ENCODE measurements around the gene CRYZL1. TPM values are rescaled to one million over a fixed set of nuclear protein-coding genes. Genes with fewer than 3 reads are reported as not detected.

CRYZL1 gene
- total RNA-seq, 2 experiments from 2014 or later = 27.4 to 32.7 TPM

DNA sequence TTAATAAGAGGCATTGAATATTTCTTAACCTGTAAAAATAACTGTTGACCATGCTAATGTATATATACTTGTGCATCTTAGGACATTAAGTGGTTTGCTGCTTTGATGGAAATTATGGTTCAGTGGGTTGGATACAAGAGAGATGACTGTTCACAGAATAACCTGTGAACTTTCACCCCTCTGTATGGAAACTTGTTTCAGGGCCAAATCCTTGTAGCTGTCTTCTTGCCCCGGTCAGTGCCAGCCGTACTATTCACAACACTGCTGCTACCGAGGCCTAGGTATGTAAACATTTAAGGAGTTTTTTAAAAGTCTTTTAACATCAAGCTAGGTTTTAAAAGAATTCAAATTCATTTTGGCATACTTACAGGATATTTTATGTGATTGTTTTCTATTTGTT, 69.2 kb downstream of the CRYZL1 start:
- POLR2A ChIA-PET = interaction anchor here (0.7 kb wide), 1 partner anchor 63 kb away, joined by 6 read pairs; no protein-coding TSS in a partner anchor
- CTCF ChIA-PET = interaction anchor here (0.9 kb wide), 1 partner anchor 34 kb away, joined by 6 read pairs; no protein-coding TSS in a partner anchor

DNA sequence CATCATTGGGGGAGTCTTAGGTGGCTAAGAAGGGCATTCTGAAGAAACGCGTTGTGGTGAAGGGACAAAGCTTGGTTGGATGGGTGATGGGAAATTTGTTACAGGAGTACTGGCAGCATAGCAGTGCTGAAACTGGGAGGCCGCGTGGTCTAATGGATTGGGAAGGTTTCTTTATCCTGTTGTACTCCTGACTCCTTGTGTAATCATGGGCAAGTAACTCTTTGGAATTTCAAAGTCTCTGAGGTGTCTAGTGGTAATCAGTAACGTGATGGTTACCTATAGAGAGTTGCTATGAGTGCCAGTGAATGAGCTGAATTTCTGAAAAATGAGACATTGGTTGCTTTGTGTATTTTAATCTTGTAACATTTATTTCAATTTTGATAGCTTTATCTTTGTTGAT, 71.5 kb downstream of the CRYZL1 start:
- POLR2A ChIA-PET = no interaction called here
- CTCF ChIA-PET = no interaction called here

DNA sequence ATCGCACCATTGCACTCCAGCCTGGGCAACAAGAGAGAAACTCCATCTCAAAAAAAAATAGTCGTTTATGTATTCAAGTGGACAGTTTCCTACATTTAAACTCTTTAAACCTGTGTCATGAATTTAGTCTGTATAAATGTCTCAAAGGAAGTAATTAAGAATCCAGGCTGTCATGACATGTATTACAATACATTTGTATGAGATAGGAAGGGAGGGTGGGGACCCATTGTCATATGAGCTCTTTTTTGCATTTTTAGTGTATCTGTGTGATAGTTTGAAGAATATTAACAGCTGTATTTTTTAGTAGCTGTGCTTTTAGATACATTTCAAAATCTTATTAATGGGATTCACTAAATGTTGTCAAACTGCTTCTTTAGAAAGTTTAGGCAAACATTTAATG, 73.1 kb downstream of the CRYZL1 start:
- CTCF ChIA-PET = no interaction called here
- POLR2A ChIA-PET = interaction anchor here (0.6 kb wide), 1 partner anchor 797 kb away, joined by 4 read pairs; the partner anchor contains the start of gene PAXBP1

DNA sequence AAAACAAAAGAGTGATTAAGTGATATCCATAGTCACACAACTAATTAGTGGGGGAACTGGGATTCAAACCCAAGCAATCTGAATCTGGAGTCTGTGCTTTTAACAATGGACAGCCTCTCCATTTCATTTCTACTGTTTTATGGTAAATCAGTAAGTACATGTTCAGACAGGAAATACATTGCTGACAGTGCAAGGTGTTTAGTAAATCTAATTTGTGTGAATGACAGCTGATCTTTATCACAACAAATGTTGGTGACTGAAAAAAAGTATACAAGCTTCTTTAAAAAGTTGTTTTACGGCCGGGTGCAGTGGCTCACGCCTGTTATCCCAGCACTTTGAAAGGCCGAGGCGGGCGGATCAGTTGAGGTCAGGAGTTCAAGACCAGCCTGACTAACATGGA, 73.6 kb downstream of the CRYZL1 start:
- ChIA-PET POLR2A (interaction anchor here (0.5 to 0.6 kb wide), 2 partner anchors 10 to 797 kb away, joined by 3 to 4 read pairs; partner anchors contain the start of gene PAXBP1), CTCF (no interaction called here)

DNA sequence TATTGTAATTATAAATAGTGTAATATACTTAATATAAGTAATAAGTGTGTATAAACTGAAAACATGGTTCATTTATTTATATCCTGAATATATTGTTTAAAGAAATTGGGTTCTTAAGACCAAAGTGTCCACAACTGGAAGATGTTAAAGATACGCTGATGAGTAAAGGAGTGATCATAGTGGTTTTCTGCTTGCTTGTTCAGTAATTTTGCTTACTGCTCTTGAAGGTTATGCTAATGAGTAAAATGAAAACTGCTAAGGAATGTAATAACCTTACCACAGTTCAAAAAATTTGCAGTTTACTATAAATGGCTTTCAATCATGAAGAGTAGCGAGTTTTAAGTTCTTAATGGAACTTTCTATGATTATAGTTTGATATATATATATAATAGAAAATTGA, 75.0 kb downstream of the CRYZL1 start:
- CTCF ChIA-PET = no interaction called here
- POLR2A ChIA-PET = no interaction called here

DNA sequence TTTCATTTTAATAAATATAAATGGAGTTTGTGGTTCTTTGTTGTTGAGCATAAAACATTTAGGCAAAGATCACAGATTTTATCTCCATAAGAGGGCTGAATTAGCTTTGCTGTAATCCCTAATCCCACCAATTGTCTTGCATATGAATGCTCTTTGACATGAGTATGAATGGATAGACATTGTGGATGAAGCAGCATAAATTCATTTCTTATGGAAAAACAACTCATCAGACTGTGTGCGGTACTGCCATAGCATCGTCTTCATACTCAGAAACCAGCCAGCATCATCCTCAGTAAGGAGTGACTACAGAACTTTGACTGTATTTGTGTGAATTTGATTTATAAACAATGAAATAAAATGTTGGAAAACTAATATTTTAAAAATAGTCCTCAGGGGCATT, 79.2 kb downstream of the CRYZL1 start:
- ChIA-PET POLR2A (no interaction called here), CTCF (no interaction called here)

DNA sequence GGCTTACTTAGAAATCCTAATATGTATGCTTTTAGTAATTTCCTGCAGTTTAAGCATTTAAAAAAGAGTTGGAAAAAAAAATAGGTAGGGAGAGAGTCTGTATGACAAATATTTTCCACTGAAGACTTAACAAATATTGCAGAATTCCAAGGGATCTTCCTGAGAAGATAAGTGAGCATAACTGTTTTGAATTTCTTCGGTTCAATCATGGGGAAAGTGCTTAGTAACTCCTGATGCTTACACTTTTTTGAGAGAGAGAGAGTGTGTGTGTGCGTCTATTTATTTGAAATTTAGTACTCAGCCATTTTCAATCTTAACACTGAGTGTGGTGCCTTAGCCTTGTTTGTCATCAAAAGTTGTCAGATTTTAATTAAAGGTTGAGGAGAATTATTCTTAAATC, 80.2 kb downstream of the CRYZL1 start:
- POLR2A ChIA-PET = no interaction called here
- CTCF ChIA-PET = no interaction called here

DNA sequence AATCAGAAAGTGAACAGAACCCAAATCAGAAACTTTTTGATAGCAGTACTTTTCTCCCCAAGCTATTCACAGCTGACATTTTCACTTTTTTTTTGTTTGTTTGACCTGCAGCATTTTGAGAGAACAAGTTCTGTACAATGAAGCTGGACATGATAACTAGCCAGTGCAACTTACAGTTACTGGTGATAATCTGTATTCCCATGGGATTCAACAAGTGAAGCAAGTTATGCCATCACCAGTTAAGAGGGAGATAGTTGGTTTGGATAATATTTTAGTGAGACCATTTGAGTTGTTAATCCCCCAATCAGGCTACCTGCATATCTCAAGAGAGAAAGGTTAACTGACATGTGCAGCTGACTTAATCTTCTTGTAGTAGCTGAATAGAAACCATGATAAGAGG, 80.6 kb downstream of the CRYZL1 start:
- POLR2A ChIA-PET = no interaction called here
- CTCF ChIA-PET = no interaction called here

DNA sequence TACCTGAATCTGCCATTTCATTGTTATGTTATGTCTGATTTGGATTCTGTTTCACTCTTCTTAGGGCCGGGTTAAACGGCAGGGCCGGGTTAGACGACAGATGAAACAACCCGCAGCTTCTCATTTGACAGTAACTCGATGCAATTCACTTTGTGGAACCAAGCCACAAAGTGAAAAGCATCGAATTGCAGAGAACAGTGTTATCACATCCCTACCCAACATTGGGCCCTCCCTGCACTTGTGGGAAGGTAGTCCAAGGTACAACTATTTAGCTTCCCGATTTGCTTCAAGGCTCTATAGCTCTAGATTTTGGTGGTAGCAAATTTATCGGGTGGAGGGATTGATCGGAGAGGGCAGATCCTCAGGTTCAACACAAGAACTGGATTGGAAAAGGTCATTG, 81.7 kb downstream of the CRYZL1 start:
- CTCF ChIA-PET = no interaction called here
- POLR2A ChIA-PET = interaction anchor here (0.5 kb wide), 1 partner anchor 21 kb away, joined by 3 read pairs; no protein-coding TSS in a partner anchor

DNA sequence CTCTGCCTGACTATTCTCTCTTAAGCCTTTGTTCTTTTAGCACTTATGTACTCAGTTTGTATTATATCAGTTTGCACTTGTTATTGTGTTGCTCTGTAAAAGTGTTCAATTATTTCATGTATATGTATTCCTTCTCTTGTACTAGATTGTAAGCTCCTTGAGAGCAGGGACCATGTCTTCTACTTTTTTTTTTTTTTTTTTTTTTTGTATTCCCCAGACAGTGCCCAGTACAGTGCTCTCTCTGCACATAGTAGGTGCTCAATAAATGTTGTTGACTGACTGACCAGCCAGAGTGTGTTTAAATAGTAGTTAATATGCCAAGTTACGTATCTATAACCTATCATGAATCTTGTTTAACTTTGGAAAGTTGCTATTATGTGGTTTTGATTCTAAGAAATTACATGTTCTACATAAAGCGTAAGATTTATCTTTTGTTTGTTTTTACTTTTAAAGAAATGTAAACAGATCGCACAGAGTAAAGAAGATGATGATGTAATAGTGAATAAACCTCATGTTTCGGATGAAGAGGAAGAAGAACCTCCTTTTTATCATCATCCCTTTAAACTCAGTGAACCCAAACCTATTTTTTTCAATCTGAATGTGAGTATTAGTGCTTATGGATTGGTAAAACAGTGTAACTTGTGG, 82.6 kb downstream of the CRYZL1 start:
- ChIA-PET POLR2A (interaction anchor here (1.0 kb wide), 1 partner anchor 21 kb away, joined by 3 read pairs; no protein-coding TSS in a partner anchor), CTCF (interaction anchor here (1.8 kb wide), 1 partner anchor 17 kb away, joined by 7 read pairs; the partner anchor contains the start of genes GART and SON)

DNA sequence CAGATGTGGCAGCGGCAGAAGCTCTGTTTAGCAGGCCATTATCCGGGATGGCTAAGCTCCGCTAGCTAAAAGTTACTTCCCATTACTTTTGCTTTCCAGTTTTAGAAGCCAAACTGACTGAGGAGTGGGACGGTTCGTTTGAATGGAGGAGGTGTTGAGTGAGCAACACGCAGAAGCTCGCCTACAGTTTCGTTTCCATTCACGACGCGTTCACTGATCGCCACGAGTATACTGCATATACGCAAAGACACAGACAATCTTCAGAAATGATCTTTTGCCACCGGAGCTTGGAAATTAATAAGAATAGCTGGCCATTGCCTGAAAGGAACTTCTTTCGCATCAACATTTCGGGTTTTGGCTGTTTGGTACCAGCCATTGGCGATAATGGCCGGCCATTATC, 84.1 kb downstream of the CRYZL1 start:
- POLR2A ChIA-PET = interaction anchor here (1.0 kb wide), 1 partner anchor 22 kb away, joined by 4 read pairs; no protein-coding TSS in a partner anchor
- CTCF ChIA-PET = interaction anchor here (1.0 to 1.8 kb wide), 2 partner anchors 16 to 61 kb away, joined by 3 to 7 read pairs; partner anchors contain the start of genes GART and SON

DNA sequence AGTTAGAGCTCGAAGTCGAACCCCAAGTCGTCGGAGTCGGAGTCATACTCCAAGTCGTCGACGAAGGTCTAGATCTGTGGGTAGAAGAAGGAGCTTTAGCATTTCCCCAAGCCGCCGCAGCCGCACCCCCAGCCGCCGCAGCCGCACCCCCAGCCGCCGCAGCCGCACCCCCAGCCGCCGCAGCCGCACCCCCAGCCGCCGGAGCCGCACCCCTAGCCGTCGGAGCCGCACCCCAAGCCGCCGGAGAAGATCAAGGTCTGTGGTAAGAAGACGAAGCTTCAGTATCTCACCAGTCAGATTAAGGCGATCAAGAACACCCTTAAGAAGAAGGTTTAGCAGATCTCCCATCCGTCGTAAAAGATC, 86.6 kb downstream of the CRYZL1 start:
- ChIA-PET POLR2A (no interaction called here), CTCF (interaction anchor here (1.1 to 1.2 kb wide), 2 partner anchors 43 to 45 kb away, joined by 3 read pairs; no protein-coding TSS in a partner anchor)

DNA sequence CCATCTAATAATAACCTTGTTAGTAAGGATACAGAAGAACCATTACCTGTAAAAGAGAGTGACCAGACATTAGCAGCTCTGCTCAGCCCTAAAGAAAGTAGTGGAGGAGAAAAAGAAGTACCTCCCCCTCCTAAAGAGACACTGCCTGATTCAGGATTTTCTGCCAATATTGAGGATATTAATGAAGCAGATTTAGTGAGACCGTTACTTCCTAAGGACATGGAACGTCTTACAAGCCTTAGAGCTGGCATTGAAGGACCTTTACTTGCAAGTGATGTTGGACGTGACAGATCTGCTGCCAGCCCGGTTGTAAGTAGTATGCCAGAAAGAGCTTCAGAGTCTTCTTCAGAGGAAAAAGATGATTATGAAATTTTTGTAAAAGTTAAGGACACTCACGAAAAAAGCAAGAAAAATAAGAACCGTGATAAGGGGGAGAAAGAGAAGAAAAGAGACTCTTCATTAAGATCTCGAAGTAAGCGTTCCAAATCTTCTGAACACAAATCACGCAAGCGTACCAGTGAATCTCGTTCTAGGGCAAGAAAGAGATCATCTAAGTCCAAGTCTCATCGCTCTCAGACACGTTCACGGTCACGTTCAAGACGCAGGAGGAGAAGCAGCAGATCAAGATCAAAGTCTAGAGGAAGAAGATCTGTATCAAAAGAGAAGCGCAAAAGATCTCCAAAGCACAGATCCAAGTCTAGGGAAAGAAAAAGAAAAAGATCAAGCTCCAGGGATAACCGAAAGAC, 87.1 kb downstream of the CRYZL1 start:
- CTCF ChIA-PET = interaction anchor here (1.1 to 1.2 kb wide), 2 partner anchors 43 to 45 kb away, joined by 3 read pairs; no protein-coding TSS in a partner anchor
- POLR2A ChIA-PET = no interaction called here

DNA sequence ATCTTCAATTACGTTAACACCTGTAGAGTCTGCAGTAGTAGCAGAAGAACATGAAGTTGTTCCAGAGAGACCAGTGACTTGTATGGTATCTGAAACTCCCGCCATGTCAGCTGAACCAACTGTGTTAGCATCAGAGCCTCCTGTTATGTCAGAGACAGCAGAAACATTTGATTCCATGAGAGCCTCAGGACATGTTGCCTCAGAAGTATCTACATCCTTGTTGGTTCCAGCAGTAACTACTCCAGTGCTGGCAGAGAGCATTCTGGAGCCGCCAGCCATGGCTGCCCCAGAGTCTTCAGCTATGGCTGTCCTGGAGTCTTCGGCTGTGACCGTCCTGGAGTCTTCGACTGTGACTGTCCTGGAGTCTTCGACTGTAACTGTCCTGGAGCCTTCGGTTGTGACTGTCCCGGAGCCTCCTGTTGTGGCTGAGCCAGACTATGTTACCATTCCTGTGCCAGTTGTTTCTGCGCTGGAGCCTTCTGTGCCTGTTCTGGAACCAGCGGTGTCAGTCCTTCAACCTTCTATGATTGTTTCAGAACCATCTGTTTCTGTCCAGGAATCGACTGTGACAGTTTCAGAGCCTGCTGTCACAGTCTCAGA, 88.4 kb downstream of the CRYZL1 start:
- ChIA-PET CTCF (no interaction called here), POLR2A (no interaction called here)

DNA sequence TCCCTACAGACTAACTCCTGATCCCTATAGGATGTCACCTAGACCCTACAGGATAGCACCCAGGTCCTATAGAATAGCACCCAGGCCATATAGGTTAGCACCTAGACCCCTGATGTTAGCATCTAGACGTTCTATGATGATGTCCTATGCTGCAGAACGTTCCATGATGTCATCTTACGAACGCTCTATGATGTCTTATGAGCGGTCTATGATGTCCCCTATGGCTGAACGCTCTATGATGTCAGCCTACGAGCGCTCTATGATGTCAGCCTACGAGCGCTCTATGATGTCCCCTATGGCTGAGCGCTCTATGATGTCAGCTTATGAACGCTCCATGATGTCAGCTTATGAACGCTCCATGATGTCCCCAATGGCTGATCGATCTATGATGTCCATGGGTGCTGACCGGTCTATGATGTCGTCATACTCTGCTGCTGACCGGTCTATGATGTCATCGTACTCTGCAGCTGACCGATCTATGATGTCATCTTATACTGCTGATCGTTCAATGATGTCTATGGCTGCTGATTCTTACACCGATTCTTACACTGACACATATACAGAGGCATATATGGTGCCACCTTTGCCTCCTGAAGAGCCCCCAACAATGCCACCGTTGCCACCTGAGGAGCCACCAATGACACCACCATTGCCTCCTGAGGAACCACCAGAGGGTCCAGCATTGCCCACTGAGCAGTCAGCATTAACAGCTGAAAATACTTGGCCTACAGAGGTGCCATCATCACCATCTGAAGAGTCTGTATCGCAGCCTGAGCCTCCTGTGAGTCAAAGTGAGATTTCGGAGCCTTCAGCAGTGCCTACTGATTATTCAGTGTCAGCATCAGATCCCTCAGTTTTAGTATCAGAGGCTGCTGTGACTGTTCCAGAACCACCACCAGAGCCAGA, 89.2 kb downstream of the CRYZL1 start:
- ChIA-PET CTCF (no interaction called here), POLR2A (interaction anchor here (0.7 to 0.8 kb wide), 2 partner anchors 9 to 11 kb away, joined by 3 to 5 read pairs; no protein-coding TSS in a partner anchor)

DNA sequence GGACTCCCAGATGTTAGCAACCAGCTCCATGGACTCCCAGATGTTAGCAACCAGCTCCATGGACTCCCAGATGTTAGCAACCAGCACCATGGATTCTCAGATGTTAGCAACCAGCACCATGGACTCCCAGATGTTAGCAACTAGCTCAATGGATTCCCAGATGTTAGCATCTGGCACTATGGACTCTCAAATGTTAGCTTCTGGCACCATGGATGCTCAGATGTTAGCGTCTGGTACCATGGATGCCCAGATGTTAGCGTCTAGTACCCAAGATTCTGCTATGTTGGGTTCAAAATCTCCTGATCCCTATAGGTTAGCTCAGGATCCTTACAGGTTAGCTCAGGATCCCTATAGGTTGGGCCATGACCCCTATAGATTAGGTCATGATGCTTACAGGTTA, 89.9 kb downstream of the CRYZL1 start:
- CTCF ChIA-PET = no interaction called here
- POLR2A ChIA-PET = interaction anchor here (0.5 to 0.8 kb wide), 3 partner anchors 8 to 12 kb away, joined by 3 to 5 read pairs (median 3); partner anchors contain the start of gene GART

DNA sequence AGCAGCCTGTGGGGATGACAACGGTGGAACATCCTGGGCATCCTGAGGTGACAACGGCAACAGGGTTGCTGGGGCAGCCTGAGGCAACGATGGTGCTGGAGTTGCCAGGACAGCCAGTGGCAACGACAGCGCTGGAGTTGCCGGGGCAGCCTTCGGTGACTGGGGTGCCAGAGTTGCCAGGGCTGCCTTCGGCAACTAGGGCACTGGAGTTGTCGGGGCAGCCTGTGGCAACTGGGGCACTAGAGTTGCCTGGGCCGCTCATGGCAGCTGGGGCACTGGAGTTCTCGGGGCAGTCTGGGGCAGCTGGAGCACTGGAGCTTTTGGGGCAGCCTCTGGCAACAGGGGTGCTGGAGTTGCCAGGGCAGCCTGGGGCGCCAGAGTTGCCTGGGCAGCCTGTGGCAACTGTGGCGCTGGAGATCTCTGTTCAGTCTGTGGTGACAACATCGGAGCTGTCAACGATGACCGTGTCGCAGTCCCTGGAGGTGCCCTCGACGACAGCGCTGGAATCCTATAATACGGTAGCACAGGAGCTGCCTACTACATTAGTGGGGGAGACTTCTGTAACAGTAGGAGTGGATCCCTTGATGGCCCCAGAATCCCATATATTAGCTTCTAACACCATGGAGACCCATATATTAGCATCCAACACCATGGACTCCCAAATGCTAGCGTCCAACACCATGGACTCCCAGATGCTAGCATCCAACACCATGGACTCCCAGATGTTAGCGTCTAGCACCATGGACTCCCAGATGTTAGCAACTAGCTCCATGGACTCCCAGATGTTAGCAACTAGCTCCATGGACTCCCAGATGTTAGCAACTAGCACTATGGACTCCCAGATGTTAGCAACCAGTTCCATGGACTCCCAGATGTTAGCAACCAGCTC, 90.5 kb downstream of the CRYZL1 start:
- ChIA-PET POLR2A (interaction anchor here (0.5 to 0.8 kb wide), 2 partner anchors 8 to 9 kb away, joined by 3 to 5 read pairs; partner anchors contain the start of gene GART), CTCF (no interaction called here)

Measured in activated CD8-positive, alpha-beta memory T cell treated with anti-CD3 and anti-CD28 coated beads for 36 hours (primary cell).